Measurements from ENCODE around the gene ENDOV. TPM values are rescaled to one million over a fixed set of nuclear protein-coding genes. Genes with fewer than 3 reads are reported as not detected.

The ENDOV gene
- total RNA-seq, 1 donor from 2014 or later: 17.6 TPM

DNA sequence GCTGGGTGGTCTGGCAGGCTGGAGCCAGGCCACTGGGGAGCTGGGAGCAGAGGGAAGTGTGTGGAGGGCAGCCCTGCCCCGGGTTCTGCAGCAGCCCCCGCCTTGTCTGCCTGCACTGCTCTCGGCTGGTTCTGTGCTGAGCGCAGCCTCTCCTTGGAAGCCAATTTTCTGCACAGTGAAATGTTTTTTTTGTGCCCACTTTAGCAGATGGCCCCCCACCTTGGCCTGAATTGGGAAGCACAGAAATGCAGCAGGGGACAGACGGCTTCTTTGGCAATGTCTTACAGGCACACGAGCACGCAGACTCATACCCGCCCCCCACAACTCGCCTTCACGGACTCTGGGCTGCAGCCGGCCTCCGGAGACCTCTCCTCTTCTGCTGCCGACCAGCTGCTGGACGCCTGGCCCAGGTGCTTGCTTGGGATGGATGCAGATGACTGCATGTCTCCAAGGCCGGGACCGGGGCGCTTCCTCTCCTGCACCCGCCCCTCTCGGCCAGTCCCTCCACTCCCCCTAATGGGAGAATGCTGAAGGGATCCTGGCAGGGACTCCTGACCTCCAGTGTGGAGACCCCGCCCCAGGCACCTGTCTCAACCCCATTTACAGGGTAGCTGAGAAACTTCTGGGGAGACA, 46.7 kb downstream of the ENDOV start:
- intact Hi-C loops (cut with micrococcal nuclease): no loop called here

DNA sequence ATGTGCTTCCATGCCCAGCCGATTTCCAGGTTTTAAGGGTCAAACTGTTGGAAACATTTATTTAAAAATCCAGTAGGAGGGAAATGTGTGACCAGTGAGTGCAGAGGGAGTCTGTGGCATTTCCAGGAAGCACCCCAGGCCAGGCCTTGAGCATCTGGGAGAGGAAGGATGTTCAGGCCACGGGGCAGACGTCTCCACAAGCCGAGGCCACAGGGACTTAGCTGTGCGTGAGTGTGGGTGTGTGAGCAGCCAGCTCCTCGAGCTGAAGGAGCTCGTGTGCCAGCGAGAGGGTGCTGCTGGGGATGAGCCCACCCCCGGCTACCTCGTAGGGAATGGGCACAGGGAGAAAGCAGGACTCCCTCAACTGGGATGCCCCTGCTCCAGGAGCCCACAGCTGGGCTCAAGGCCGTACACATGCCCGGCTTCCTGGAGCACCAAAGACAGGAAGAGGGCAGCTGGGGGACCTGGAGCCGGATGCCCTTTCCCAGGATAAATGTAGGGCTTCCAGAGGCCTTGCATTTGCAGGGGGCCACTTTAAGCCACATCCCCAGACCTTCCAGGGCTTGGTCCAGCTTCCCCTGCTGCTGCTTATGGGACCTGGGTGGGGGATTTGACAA, 48.9 kb downstream of the ENDOV start:
- intact Hi-C loops (cut with micrococcal nuclease): no loop called here

DNA sequence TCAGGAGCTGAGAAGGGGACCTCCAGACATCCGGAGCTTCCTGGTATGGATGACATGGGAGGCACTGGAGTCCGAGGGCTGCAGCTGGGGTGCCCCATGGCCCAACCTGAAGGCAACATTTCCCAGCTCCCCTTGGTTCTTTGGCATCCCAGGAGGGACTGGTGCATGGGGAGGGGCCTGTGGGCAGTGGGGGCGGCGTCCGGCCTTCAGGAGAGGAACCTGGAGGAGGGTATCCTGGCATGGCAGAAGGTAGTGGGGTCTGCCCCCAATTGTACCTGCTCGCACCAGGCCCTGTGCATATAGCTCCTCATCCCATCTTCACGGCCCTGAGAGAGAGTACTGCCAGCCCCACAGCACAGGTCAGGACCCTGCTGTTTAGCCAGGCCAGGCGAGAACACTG, 49.5 kb downstream of the ENDOV start:
- intact Hi-C loops (cut with micrococcal nuclease): no loop called here

DNA sequence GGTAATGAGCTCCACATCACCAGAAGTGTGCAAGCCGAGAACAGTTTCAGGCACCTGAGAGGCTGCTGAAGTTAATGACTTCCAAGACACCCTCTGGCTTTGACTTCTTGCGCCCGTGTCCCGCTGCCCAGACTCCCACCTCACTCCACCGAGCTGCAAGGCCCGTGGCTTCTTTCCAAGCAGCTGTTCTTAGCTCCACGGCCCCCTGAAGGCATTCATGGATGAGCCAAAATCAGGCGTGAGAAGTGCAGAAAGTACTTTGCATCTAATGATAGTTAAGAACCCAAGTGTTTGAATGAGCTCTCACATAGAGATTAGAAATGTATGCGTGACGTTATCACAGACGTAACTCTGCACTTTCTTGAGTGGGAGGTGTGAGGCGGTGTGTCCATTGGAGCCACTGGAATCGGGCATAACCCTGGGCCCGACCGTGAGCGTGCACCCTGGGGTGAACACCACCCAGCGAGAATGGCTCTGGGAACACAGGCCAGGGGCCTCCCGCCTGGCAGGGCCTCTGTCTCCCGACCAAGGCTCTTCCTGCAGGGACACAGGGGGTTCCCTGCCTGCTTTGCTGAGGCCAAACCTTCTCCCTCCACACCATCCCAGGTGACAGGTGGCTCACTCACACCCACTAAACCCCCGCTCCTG, 50.5 kb downstream of the ENDOV start:
- intact Hi-C loops (cut with micrococcal nuclease): no loop called here

DNA sequence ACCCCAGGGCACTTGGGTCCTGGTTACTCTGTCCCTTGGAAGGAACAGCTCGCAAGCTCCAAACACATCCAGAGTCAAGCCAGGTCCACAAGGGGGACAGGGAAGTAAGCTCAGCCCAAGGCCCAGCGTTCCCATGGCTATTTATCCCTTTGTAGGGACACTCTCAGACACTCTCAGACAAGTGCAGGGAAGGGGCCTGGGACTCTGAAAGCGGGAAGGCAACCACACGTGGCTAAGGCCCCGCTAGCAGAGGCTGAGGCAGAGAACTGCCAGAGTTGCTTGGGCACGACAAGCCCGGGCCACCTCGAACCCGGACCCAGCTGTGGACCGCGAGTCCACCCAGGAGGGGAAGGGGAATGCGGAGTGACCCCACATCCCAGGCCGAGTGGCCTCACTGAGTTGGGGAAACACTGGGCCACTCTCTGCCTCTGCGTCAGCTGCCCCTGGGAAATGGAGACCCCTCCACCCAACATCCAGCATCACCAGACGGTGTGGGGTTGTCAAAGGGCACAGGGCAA, 51.3 kb downstream of the ENDOV start:
- intact Hi-C loops (cut with micrococcal nuclease): no loop called here

DNA sequence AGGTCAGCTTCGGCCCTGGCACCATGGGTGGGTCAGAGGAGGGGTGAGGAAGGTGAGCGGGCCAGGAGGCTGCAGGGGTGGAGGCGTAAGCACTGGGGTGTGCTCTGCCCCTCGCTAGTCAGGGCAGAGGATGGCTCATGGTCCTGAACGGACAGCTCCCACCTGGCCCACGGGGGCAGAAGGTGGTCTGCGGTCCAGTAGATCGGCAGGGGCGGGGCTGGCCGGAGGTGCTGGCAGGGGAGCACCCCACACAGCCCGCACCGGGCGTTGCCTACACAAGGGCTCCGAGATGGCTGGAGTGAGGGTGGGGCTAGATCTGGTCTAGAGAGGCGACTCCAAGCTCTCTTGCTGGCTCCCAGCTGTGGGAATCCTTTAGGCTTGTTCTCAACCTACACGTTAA, 53.3 kb downstream of the ENDOV start:
- intact Hi-C loops (cut with micrococcal nuclease): no loop called here

DNA sequence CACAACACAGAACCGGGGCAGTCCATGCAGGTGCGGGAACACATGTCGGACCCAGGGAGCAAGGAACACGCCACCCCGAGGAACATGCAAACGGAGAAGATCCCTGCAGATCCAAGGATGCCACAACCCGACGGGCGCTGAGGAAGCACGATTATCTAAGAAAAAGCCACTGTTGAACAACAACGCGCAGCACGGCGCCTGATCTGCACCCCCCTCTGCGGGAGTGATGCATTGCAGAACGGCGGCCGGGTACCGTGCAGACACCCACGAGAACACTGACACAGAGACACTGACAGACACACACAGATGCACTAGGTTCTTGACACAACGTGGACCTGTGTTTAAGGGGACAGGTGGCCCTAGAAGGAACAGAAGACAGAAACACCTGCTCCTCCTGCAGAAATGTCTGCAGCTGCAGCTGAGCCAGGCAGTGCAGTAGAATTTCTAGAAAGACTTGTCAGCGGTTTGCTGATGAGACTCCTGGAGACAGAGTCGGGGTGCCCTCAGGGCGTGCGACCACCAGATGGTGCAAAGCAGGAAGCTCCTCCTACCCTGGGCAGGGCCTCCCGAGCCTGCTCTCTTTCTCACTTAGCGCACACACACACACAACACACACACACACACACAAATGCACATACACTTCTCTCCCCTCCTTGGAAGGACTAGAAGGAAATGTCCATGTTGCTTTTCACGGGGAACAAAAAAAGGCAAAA, 54.0 kb downstream of the ENDOV start:
- intact Hi-C loops (cut with micrococcal nuclease): no loop called here

DNA sequence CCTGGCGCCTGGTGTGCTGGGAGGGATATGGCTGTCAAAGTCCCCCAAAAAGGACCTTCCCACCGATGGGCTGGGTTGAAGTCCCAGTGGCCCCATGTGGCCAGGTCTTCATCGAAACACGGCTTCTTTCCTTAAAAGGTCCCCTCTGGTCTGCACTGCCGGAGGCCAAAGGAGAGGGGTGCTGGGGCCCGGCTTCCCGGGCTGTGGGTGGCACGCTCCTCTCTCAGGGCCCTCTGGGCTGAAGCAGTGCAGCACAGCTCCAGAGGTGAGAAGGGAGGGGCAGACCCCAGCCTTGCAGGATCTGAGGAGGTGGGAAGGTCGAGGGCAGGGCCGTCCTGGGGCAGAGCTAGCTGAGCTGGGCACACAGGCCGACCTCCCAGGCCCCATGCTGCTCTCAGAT, 54.7 kb downstream of the ENDOV start:
- intact Hi-C loops (cut with micrococcal nuclease): no loop called here

DNA sequence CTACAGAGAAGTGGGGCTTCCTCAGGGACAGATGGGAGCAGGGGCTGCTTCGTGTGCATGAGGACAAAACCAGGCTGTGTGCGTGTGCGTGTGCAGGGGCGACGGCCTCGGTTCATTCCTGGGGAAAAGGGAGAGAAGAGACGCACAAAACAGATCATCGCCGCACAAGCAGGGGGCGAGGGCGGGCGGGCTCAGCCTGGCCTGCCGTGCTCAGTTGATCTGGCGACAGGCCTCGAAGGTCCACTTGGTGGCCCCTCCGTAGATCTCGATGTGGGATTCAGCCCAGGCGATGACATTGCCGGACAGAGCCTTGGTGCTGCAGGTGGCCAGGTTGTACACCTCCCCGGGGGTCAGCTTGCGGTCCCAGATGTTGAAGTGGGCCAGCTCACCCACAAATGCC, 55.6 kb downstream of the ENDOV start:
- intact Hi-C loops (cut with micrococcal nuclease): no loop called here

DNA sequence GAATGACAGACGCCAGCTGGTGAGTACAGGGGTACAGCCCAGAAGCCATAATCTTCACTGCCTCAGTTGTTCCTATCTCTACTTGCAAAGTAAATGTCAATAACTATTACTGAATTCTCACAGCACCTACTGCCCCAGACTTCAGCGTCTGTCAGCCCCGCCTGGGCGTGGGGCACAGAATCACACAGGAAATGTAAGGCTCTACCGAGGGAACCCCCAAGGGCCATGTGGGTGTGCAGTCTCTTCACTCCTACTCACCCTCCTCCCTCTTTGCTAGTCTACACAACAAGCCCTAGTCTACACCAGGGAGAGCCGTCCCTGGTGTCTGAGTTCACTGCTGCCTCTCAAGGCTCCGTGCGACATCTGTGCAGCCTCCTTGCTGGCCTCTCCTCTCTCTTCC, 57.0 kb downstream of the ENDOV start:
- intact Hi-C loops (cut with micrococcal nuclease): no loop called here

DNA sequence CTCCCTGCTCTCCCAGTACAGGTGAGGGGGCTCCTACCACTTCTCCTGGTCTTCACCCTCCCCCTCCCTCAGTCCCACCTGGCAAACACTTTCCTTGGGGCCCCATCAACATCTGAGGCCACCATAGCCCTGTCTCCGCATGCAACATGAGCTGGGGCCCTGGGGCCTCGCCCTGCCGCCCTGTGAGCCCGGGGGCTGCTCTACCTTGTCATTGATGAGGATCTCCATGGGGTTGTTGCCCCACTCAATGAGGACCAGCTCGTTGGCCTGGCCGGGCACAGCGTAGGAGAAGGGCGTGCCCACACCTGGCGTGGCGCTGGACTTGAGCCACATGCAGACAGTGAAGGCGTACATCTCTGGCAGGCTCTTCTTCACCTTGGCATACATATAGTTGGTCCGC, 58.0 kb downstream of the ENDOV start:
- intact Hi-C loops (cut with micrococcal nuclease): no loop called here

DNA sequence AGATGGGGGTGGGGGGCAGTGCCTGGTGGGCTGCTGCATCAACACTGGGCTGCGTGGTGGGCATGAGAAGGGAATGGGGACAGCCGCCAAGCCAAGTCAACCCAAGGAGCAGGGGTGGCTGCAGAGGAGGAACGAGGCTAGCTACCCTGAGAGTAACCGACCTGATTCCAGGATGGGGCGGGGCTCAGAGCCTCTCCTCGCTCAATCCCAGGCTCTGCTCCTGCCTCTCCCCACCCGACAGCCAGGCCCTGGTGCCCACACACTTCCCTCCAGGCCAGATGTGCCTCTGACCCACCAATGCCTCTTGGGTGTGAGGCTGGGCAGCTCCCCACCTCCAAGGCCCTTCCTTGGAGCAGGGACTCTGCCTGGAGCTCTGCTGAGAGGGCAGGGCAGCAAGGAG, 58.7 kb downstream of the ENDOV start:
- intact Hi-C loops (cut with micrococcal nuclease): no loop called here

DNA sequence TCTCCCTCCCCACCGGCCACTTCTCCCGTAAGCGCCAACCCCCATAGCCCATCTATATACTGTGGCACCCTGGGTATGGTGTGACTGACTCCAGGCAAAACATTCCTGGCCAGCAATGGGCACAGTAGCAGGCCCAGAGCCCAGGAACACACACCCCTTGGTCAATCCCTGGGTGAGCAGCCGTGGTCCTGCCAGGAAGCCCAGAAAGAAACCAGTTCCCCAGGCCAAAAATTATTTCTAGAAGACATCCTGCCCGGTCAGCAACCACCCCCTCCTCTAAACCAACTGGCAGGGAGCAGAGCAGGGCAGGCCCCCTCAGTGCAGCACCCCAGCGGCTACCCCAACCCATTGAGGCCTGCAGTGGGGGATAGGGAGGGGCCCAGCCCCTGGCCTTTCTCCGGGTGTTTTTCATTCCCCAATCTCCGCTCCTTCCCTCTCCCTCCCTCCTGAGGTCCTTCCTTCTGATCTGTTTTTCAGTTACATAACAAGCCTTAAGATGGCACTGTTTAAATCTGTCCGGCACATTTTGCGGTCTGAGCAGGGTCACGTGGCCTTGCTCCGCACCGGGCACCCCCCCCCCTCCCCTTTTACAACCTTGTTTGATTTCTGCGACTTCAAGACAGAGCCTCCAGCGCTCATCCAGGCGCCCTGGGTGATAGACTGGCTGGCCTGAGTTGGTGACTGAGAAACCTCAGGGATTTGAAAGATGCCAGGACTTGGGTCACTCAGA, 59.4 kb downstream of the ENDOV start:
- intact Hi-C loops (cut with micrococcal nuclease): no loop called here

DNA sequence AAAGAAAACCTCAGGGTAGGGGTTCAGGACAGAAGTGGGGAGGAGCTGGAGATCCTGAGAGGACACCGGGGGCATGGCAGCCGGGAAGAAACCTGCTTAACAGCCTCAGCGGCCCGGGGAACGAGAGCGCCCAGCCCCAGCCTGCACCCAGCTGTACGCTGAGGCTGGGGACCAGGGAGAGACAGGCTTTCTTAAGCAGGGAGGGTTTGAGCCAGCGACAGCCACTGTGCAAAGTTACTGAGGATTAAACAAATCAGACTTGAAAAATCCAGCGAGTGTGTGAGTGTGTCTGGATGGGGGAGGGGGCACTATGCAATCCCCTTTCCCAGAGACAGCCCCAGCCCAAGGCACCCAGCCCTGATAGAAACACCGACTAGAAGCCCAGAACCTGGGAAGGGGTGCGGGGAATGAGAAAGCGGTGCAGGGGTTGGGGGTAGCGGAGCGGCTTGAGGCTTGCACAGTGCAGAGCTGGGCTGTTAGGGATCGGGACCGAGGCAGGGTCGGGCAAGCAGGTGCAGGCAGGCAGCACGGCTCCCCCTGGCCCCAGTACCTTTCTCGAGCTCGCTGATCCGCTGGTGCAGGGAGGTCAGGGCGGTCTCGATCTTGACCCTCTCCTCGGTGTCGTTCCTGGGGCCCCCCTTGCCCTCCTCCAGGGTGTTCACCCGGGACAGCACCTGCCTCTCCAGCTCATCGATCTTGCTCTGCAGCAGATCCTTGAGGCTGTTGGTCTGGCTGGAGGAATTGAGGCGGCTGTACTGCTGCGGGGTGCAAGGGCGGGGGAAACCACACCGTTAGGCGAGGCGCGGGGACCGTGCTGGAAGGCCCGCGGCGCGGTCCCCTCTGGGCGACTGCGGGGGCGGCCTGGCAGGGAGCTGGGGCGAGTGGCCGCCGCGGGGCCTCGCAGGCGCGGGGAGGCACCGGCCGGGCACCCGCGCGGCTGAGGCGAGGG, 60.3 kb downstream of the ENDOV start:
- intact Hi-C loops (cut with micrococcal nuclease): no loop called here

DNA sequence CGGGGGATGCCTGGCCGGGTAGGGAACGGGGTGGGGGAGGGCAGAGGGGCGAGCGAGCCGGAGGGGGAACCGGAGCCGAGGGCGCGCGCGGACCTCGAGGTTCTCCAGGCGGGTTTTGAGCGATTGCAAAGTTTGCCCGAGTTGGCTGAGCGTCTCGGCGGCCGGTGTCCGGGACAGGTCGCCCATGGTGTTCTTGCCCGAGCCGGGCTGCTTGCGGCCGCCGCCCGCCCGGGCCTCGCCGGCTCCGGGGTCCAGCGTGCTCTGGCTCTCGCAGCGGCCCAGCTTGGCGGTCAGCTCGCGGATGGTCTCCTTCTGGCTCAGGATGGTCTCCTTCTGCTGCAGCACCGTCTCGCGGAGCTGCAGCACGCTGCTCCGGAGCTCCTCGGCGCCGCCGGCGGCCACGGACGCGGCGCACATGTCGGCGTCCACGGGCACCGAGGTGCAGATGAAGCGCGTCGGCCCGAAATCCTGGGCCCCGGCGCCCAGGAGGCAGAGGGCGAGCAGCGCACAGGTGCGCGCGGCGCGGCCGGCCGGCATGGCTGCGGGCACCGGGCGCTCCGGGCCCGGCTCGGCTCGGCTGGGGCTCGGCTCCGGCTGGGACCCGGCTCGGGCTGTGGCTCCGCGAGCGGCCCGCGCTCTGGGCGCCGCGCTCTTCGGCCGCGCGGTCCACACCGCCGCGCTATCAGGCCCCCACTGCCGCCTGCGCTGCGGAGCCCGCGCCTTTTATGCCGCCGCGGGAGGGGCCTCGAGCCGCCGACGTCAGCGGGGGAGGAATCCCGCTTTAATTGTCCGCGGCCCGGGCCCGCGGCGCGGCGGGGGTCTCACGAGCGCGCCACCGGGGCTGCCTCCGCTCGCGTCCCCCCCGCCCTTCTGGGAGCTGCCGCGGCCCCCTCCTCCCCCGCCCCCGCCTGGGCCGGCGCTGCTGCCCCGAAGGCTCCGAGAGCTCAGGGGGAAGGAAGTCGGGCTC, 61.2 kb downstream of the ENDOV start, which contains the start of gene NPTX1:
NPTX1 (minus strand) TSS at position 698 of the 967 bp plus-strand sequence; CDS start at position 537, 161 bp downstream.
- intact Hi-C loops (cut with micrococcal nuclease): no loop called here

DNA sequence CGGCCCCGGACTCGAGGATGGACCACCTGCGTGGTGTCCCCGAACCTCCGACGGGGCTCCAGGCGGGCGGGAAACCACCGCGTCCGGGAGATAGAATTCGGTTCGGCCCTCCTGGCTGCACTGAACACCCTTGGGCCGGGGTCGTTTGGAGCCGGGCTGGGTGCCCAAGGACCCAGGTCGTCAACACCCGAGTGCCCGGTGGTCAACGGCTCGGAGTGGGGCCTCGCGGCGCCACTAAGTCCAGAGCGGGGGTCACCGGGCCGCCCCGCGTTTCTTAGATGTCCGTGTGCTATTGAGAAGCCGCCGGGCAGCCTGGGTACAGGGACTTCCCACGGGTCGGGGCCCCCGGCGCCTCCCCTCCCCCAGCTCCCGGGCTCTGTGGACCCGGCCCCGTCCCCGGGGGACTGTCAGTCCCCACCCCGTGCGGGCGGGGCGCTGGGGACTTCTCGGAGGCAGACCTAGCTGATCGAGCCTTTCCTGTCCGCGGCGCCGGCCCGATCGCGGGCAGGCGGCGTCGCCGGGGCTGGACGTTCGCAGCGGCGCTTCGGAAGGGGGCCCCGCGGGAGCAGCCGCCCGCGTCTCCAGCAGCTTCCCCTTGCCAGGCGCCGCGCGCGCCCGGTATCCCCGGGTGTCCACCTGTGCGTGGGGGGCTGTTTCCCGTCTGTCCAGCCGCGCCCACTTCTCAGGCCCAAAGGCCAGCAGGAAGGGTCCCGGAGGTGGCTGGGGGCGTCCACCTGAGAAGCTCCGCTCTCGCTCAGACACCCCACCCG, 62.1 kb downstream of the ENDOV start:
- intact Hi-C loops (cut with micrococcal nuclease): no loop called here

DNA sequence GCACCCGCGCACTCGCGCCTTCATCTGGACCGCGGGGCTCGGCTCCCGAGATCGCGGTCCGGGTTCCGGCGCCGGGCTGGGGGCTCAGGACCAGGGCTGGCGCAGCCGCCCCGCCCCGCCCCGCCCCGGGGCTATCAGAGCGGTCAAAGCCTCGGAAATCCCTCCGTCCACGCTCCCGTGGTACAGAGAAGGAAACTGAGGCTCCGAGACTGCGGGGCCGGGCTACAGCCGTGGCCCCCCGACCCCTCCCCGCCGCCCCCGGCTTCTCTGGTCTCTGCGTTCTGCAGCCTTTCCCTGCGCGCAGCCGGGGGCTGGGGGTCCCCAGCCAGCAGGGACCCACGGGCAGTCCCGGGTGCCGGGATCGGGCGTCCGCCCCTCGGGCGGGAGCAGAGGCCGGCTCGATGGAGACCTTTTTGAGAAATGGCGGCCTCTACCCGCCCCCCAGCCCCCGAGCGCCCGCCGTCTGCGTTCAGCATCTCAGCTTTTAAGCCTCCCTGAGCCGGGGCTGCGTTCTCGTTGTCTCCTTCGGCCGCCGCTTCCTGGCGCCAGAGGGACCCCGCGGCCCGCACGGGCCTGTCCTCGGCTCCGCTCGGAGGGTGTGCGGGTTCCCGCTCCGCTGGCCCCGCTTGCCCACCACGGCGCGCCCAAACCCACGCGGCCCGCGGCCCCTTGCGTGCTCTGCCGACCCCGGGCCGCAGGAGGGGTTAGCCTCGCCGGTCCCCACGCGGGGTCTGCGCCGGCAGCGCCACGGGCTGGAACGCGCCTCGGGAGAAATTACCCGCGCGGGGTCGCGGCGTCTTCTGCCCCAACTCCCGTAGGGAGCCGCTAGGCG, 62.9 kb downstream of the ENDOV start:
- intact Hi-C loops (cut with micrococcal nuclease): no loop called here

Data from T-helper 2 cell treated with Interferon-gamma antibody and Interleukin-4, amounts not matched to agents 100 ng/mL and 5 ng/mL, for 36 hours (primary cell).